ENCODE results near the gene SLC44A5.
"Not testable (repeated sequence)": the region's sequence is repeated elsewhere in the genome, so short reads cannot be mapped to it uniquely, and the experiment has no call there.

The SLC44A5 gene

DNA sequence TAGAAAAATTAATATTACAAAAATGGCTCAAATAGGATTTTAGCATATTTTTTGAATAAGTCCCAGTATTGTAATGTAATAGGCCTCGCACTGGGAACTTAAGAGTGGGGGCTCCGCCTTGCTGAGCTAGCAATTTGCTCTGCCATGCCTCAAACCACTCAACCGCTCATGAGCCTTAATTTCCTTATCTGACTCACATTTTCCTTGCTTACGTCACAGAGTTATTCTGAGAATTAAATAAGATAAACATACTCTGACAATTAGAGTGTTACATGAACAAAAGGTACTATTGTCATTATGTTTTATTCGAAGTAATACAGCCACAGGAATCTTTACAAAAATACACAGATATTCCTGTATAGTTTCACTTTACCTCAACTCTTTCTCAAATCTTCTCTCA, 108.1 kb downstream of the SLC44A5 start:
- H3K27ac ChIP-seq (ENCODE audit: insufficient read depth, low read depth, low read length, poor library complexity, severe bottlenecking), result no peak overlapping the region
- no peaks in the 10 kb centered on the region for H3K36me3 ChIP-seq (ENCODE audit: control insufficient read depth, insufficient read depth, low read length)
- WGBS, 2 experiments, result 94 to 100% methylated on average over 3 to 4 of the region's 5 CpGs
- H3K4me1 ChIP-seq (ENCODE audit: control insufficient read depth, insufficient read depth, low read length), result no peaks in the 10 kb centered on the region
- H3K27me3 ChIP-seq (ENCODE audit: control insufficient read depth, insufficient read depth, low read length, poor library complexity, severe bottlenecking), result no peaks in the 10 kb centered on the region
- H3K9me3 ChIP-seq (ENCODE audit: control insufficient read depth, low read length), result no peaks in the 10 kb centered on the region
- H3K4me3 ChIP-seq (ENCODE audit: insufficient read depth, low read depth, low read length), result no peak overlapping the region

DNA sequence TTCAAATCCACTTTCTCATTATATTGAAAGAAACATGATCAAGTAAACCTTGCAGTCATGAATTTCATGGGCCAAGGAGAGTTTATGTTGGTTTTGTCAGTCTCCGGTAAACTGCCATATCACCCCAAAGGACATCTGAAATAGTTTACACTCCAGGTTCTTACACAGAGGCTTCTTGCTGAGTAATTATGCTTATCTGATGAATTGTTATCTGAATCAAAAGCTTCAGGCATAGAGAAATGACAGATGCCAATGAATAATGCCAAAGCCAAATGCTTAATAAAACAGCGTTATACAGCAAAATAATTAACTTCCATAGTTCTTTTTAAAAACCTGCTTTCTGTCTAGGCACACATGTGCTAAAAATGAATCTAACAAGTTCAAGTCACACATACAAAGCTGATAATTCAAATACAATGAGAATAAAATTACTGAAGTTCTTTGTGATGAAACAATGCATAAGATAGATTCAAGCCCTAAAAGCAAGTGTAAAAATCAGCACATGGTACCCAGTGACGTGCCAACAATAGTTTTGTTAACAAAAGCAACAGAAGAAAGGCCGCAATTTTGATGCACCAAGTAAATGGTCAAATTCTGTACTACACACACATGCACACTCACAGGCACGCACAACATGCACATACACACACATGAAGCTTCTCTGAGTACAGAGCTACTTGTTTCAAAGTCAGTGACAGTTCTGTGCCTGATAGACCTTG, 109.2 kb downstream of the SLC44A5 start:
- Histone ChIP-seq H3K4me3 (ENCODE audit: insufficient read depth, low read depth, low read length) (no peak overlapping the region), H3K4me1 (ENCODE audit: control insufficient read depth, insufficient read depth, low read length) (no peaks in the 10 kb centered on the region), H3K27me3 (ENCODE audit: control insufficient read depth, insufficient read depth, low read length, poor library complexity, severe bottlenecking) (no peaks in the 10 kb centered on the region), H3K9me3 (ENCODE audit: control insufficient read depth, low read length) (no peaks in the 10 kb centered on the region), H3K27ac (ENCODE audit: insufficient read depth, low read depth, low read length, poor library complexity, severe bottlenecking) (no peak overlapping the region), H3K36me3 (ENCODE audit: control insufficient read depth, insufficient read depth, low read length) (no peaks in the 10 kb centered on the region)
- WGBS, 2 experiments, result 89 to 94% methylated on average over 4 to 5 of the region's 5 CpGs

DNA sequence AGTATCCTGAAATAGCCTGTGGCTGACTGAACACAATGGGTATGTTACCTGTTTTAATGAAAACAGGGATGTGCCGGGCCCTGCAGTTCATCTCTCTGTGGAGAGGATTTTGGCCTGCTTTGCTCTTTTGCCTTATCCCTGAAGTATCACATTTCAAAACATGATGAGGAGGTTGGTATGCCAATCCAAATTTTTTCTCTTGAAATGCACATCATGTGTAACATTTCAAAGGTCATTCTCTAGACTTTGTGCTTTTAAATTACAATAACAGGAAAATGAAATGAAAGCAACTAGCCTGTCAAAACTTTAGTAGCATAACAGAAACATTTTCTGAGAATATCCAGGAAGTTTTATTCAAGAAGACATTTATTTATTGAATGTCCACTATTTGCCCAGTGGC, 118.9 kb downstream of the SLC44A5 start:
- no peaks in the 10 kb centered on the region for H3K27me3 ChIP-seq (ENCODE audit: control insufficient read depth, insufficient read depth, low read length, poor library complexity, severe bottlenecking)
- 94% methylated on average over 1 of the region's 1 CpG for WGBS, 2 experiments
- no peak overlapping the region for H3K27ac ChIP-seq (ENCODE audit: insufficient read depth, low read depth, low read length, poor library complexity, severe bottlenecking)
- no peak overlapping the region for H3K4me3 ChIP-seq (ENCODE audit: insufficient read depth, low read depth, low read length)
- H3K9me3 ChIP-seq (ENCODE audit: control insufficient read depth, low read length), result no peaks in the 10 kb centered on the region
- H3K4me1 ChIP-seq (ENCODE audit: control insufficient read depth, insufficient read depth, low read length), result no peaks in the 10 kb centered on the region
- no peaks in the 10 kb centered on the region for H3K36me3 ChIP-seq (ENCODE audit: control insufficient read depth, insufficient read depth, low read length)

DNA sequence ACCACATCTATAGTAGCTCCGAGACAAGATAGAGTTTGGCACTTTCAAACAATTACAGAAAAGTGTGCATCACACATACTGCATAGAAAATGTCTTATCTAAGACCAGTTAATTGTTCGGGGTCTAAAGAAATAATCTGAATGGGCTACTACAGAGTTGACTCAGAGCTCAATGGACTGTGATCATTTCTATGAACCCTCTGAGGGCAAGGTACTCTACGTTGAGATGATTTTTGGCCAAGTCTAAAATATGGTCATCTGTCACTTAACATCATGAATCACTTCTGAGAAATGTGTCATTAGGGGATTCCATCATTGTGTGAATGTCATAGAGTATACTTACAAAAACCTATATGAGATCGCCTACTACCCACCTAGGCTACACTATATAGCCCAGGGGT, 123.5 kb downstream of the SLC44A5 start:
- no peak overlapping the region for H3K4me3 ChIP-seq (ENCODE audit: insufficient read depth, low read depth, low read length)
- no peaks in the 10 kb centered on the region for H3K4me1 ChIP-seq (ENCODE audit: control insufficient read depth, insufficient read depth, low read length)
- no peak overlapping the region for H3K27ac ChIP-seq (ENCODE audit: insufficient read depth, low read depth, low read length, poor library complexity, severe bottlenecking)
- no peaks in the 10 kb centered on the region for H3K9me3 ChIP-seq (ENCODE audit: control insufficient read depth, low read length)
- H3K36me3 ChIP-seq (ENCODE audit: control insufficient read depth, insufficient read depth, low read length), result no peaks in the 10 kb centered on the region
- 86 to 97% methylated on average over 4 of the region's 4 CpGs for WGBS, 2 experiments
- no peaks in the 10 kb centered on the region for H3K27me3 ChIP-seq (ENCODE audit: control insufficient read depth, insufficient read depth, low read length, poor library complexity, severe bottlenecking)

DNA sequence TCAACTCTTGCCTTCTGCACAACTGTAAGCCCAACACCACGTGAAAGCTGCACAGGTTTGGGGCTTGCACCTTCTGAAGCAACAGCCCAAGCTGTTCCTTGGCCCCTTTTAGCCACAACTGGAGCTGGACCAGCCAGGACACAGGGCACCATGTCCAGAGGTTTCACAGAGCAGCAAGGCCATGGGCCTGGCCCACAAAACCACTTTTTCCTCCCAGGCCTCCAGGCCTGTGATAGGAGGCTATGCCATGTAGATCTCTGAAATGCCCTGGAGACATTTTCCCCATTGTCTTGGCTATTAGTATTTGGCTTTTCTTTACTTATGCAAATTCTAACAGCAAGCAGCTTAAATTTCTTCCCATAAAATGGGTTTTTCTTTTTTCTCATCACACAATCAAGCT, 126.1 kb downstream of the SLC44A5 start:
- no peaks in the 10 kb centered on the region for H3K4me1 ChIP-seq (ENCODE audit: control insufficient read depth, insufficient read depth, low read length)
- H3K36me3 ChIP-seq (ENCODE audit: control insufficient read depth, insufficient read depth, low read length), result no peaks in the 10 kb centered on the region
- WGBS, 2 experiments, result 85 to 87% methylated on average over 1 of the region's 1 CpG
- H3K27ac ChIP-seq (ENCODE audit: insufficient read depth, low read depth, low read length, poor library complexity, severe bottlenecking), result no peak overlapping the region
- H3K4me3 ChIP-seq (ENCODE audit: insufficient read depth, low read depth, low read length), result no peak overlapping the region
- H3K27me3 ChIP-seq (ENCODE audit: control insufficient read depth, insufficient read depth, low read length, poor library complexity, severe bottlenecking), result no peaks in the 10 kb centered on the region
- H3K9me3 ChIP-seq (ENCODE audit: control insufficient read depth, low read length), result no peaks in the 10 kb centered on the region

DNA sequence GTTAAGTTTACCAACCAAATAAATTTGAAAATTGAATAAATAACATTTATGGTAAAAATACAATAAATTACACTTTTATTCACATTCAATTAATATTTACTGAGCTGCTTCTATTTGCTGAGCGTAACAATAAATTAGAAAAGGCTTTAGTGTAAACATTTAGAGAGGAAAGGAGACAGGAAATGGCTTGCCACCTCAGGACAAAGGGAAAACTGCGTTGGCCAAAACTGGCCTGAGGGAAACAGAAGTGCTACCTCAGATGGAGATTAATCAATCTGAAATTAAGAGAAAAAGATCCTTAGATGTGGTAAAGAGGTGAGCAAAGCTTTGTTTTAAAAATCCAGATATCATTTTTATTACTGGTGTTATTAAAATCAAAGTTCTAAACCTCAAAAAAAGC, 128.0 kb downstream of the SLC44A5 start:
- H3K4me3 ChIP-seq (ENCODE audit: insufficient read depth, low read depth, low read length), result no peak overlapping the region
- no peaks in the 10 kb centered on the region for H3K4me1 ChIP-seq (ENCODE audit: control insufficient read depth, insufficient read depth, low read length)
- no peaks in the 10 kb centered on the region for H3K36me3 ChIP-seq (ENCODE audit: control insufficient read depth, insufficient read depth, low read length)
- no peaks in the 10 kb centered on the region for H3K27me3 ChIP-seq (ENCODE audit: control insufficient read depth, insufficient read depth, low read length, poor library complexity, severe bottlenecking)
- WGBS, 2 experiments, result 85 to 86% methylated on average over 2 of the region's 2 CpGs
- H3K27ac ChIP-seq (ENCODE audit: insufficient read depth, low read depth, low read length, poor library complexity, severe bottlenecking), result no peak overlapping the region
- no peaks in the 10 kb centered on the region for H3K9me3 ChIP-seq (ENCODE audit: control insufficient read depth, low read length)

DNA sequence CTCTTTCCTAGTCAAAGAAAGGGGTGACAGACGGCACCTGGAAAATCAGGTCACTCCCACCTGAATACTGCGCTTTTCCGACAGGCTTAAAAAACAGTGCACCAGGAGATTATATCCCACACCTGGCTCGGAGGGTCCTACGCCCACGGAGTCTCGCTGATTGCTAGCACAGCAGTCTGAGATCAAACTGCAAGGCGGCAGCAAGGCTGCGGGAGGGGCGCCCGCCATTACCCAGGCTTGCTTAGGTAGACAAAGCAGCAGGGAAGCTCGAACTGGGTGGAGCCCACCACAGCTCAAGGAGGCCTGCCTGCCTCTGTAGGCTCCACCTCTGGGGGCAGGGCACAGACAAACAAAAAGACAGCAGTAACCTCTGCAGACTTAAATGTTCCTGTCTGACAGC, 134.4 kb downstream of the SLC44A5 start:
- 95 to 97% methylated on average over 11 to 12 of the region's 12 CpGs for WGBS, 2 experiments
- H3K27me3 ChIP-seq (ENCODE audit: control insufficient read depth, insufficient read depth, low read length, poor library complexity, severe bottlenecking); H3K36me3 ChIP-seq (ENCODE audit: control insufficient read depth, insufficient read depth, low read length); H3K4me1 ChIP-seq (ENCODE audit: control insufficient read depth, insufficient read depth, low read length); H3K4me3 ChIP-seq (ENCODE audit: insufficient read depth, low read depth, low read length); H3K9me3 ChIP-seq (ENCODE audit: control insufficient read depth, low read length); H3K27ac ChIP-seq (ENCODE audit: insufficient read depth, low read depth, low read length, poor library complexity, severe bottlenecking): not testable (repeated sequence)

DNA sequence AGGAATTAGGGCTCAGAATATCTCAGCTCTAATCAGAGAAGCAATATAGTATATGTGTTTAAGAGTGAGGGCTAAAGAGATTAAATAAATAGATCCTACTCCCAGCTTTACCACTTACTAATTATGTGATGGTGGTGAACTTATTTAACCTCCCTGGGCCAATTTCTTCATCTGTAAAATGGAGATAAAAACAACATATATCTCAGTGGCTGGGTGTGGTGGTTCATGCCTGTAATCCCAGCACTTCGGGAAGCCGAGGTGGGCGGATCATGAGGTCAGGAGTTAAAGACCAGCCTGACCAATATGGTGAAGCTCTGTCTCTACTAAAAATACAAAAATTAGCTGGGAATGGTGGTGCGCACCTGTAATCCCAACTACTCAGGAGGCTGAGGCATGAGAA, 135.2 kb downstream of the SLC44A5 start:
- Histone ChIP-seq H3K27me3 (ENCODE audit: control insufficient read depth, insufficient read depth, low read length, poor library complexity, severe bottlenecking) (no peaks in the 10 kb centered on the region), H3K36me3 (ENCODE audit: control insufficient read depth, insufficient read depth, low read length) (no peaks in the 10 kb centered on the region), H3K27ac (ENCODE audit: insufficient read depth, low read depth, low read length, poor library complexity, severe bottlenecking) (no peak overlapping the region), H3K4me3 (ENCODE audit: insufficient read depth, low read depth, low read length) (no peak overlapping the region), H3K9me3 (ENCODE audit: control insufficient read depth, low read length) (no peaks in the 10 kb centered on the region), H3K4me1 (ENCODE audit: control insufficient read depth, insufficient read depth, low read length) (no peaks in the 10 kb centered on the region)
- 90 to 91% methylated on average over 4 of the region's 4 CpGs for WGBS, 2 experiments

DNA sequence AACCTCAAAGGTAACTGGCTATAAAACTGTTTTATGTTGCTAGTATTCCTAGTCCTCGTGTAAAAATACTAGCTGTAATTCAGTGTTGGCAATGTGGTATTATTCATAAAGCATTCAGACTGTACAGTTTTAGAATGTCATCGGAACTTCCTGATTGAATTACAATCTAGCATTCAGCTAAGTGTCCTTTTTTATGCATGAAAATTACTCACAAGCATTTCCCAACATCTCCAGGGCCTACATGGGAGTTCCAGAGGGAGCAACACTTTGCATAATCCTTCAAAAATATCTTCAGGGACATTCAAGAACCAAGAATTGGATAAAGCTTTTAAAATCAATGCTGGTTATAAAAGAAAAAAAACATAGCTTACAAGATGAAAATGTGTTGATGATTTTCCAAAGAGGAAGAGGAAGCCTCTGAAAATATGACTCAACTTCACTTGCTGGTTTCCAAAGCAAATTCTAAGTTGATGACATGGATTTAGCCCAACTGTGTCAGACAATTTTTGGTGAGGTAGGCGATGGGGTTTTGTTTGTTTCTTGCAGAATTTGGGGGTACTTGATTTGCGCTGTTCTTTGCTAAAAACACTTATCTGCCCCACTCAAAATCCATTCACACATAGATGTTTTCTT, 137.8 kb downstream of the SLC44A5 start:
- no peaks in the 10 kb centered on the region for H3K4me1 ChIP-seq (ENCODE audit: control insufficient read depth, insufficient read depth, low read length)
- no peak overlapping the region for H3K4me3 ChIP-seq (ENCODE audit: insufficient read depth, low read depth, low read length)
- H3K27ac ChIP-seq (ENCODE audit: insufficient read depth, low read depth, low read length, poor library complexity, severe bottlenecking), result no peak overlapping the region
- H3K9me3 ChIP-seq (ENCODE audit: control insufficient read depth, low read length), result no peaks in the 10 kb centered on the region
- WGBS, 2 experiments, result 54 to 79% methylated on average over 1 to 4 of the region's 4 CpGs
- no peaks in the 10 kb centered on the region for H3K36me3 ChIP-seq (ENCODE audit: control insufficient read depth, insufficient read depth, low read length)
- H3K27me3 ChIP-seq (ENCODE audit: control insufficient read depth, insufficient read depth, low read length, poor library complexity, severe bottlenecking), result no peaks in the 10 kb centered on the region

DNA sequence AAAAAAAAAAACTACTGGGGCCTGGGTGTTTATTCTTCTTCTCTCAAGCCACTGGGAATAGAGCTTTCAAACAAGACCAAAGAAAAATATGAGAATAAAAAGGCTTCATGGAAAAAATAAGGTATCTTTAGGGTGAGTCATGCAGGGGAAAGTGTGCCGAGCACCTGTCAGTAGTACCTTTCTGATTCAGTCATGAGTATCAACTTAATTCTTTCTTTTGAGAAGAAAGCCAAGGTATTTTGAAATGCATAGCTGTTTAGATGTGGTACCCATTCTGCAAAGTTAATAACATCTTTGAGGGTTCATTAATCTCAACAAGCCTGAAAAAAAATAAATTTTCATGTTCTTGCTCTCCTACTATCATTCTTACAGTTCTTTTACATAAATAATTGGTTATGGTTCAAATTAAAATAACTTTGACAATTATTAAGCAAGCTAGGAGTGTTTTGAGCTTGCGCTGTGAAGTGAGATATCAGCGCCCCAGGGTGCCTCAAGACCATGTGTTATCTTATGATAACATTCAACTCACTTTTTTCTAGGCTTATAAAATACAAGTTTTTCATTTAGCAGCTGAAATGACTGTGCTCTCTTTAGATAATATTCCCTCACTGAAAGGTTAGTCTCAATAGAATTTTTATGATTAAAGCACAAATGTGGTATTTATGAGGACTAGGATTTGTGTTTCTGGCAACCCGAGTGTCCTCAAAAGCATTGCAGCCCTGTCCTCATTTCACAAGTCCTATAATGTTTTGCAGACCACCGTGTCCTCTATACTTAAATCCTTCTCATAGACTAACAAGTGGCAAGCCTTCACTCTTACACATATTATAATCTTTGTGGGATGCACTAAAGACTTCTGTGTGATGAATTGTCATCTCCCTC, 138.6 kb downstream of the SLC44A5 start:
- Histone ChIP-seq H3K9me3 (ENCODE audit: control insufficient read depth, low read length) (no peaks in the 10 kb centered on the region), H3K4me1 (ENCODE audit: control insufficient read depth, insufficient read depth, low read length) (no peaks in the 10 kb centered on the region), H3K27me3 (ENCODE audit: control insufficient read depth, insufficient read depth, low read length, poor library complexity, severe bottlenecking) (no peaks in the 10 kb centered on the region), H3K27ac (ENCODE audit: insufficient read depth, low read depth, low read length, poor library complexity, severe bottlenecking) (no peak overlapping the region), H3K4me3 (ENCODE audit: insufficient read depth, low read depth, low read length) (no peak overlapping the region), H3K36me3 (ENCODE audit: control insufficient read depth, insufficient read depth, low read length) (no peaks in the 10 kb centered on the region)
- WGBS, 2 experiments, result 90 to 95% methylated on average over 5 of the region's 5 CpGs
